K562 (cell line): Measurements from ENCODE around the gene ASPG. TPM values are rescaled to one million over a fixed set of nuclear protein-coding genes. Genes with fewer than 3 reads are reported as not detected.

Experiments used
- ATAC-seq: fragments of 200-7000 bp; cut with Tn5 transposase; 3 replicates; pipeline ENCODE4 v1.9.1; 2020; ENCODE audit warnings: moderate library complexity
- BruUV-seq: library from RNA; stranded (reverse); fragments of 400-500 nt; replicated peaks from 2 replicates; lab custom pipeline; 2021; lab: Mats Ljungman, UMichigan
- CTCF ChIA-PET: fragments of 300-600 bp; formaldehyde crosslinking; extraction: SDS; loops from one replicate; lab custom pipeline; 2021; ENCODE audit warnings: low intra/inter-chr PET ratio; lab: Yijun Ruan, JAX
- POLR2A ChIA-PET: fragments of 300-600, 350-650 bp; sonication (Branson Sonifier 250); formaldehyde crosslinking; extraction: SDS; loops from one replicate; lab custom pipeline; 2021; ENCODE audit warnings: antibody characterized with exemption, inconsistent platforms; lab: Yijun Ruan, JAX
- DNase-seq, 4 experiments: peaks; one replicate each; pipeline versions ENCODE4 v3.0.0 to v3.0.0-alpha.2; 2011 to 2018; ENCODE audit warnings: low spot score in 3 of 4, mixed read lengths in 3 of 4; ENCODE audit errors: extremely low read depth in 1 of 4
- FAIRE-seq: peaks from 2 replicates; lab custom pipeline; 2011; peaks lifted over from hg19 to GRCh38; lab: Jason Lieb, UNC
- H2AFZ ChIP-seq: 2 replicates; pipeline ENCODE4 v1.6.0; 2011; ENCODE audit warnings: low read depth, low read length, control low read depth, inconsistent platforms
- H3K27ac ChIP-seq: fragments of 200-600 bp; 3 replicates; pipeline ENCODE4 v1.8.0; 2011; ENCODE audit warnings: low read depth, mild to moderate bottlenecking, control low read depth, inconsistent platforms, low read length, moderate library complexity, mixed read lengths; ENCODE audit errors: extremely low read depth
- H3K27me3 ChIP-seq, 2 experiments: fragments of 300-600 bp in 1 of 2; 2 replicates in 1 of 2; 3 replicates in 1 of 2; pipeline versions ENCODE4 v1.6.0 to v1.8.0; 2011; ENCODE audit warnings: inconsistent platforms in 2 of 2, low read length in 2 of 2, mild to moderate bottlenecking in 1 of 2, mixed read lengths in 1 of 2, moderate library complexity in 1 of 2; ENCODE audit not compliant: control insufficient read depth in 2 of 2, insufficient read depth in 2 of 2
- H3K36me3 ChIP-seq: fragments of 300-600 bp; 3 replicates; pipeline ENCODE4 v1.8.0; 2011; ENCODE audit warnings: mild to moderate bottlenecking, low read length, inconsistent platforms; ENCODE audit not compliant: control insufficient read depth, insufficient read depth
- H3K4me1 ChIP-seq, 2 experiments: fragments of 200-600 bp in 1 of 2; replicated peaks in 1 of 2; 2 replicates in 1 of 2; 3 replicates in 1 of 2; pipeline versions ENCODE4 v1.5.1 to v1.8.0; 2011; ENCODE audit warnings: inconsistent platforms in 2 of 2, low read length in 2 of 2, mild to moderate bottlenecking in 1 of 2, mixed read lengths in 1 of 2, moderate library complexity in 1 of 2; ENCODE audit not compliant: control insufficient read depth in 2 of 2, insufficient read depth in 2 of 2
- H3K4me2 ChIP-seq: 2 replicates; pipeline ENCODE4 v1.6.1; 2011; ENCODE audit warnings: low read length, control low read depth, inconsistent platforms, mixed read lengths; ENCODE audit not compliant: insufficient read depth
- H3K4me3 ChIP-seq: fragments of 200-600 bp; sonication (generic), shearing (Covaris generic); 2 replicates; pipeline ENCODE4 v1.5.1; 2016; ENCODE audit warnings: control low read depth, inconsistent platforms
- H3K79me2 ChIP-seq: fragments of 200-600 bp; 3 replicates; pipeline ENCODE4 v1.8.0; 2011; ENCODE audit warnings: low read length, inconsistent platforms; ENCODE audit not compliant: control insufficient read depth, insufficient read depth
- H3K9ac ChIP-seq, 2 experiments: 2 replicates each; pipeline versions ENCODE4 v1.6.0 to v1.6.1; 2011; ENCODE audit warnings: low read depth in 2 of 2, low read length in 2 of 2, control low read depth in 1 of 2, inconsistent platforms in 1 of 2, mild to moderate bottlenecking in 1 of 2, mixed read lengths in 1 of 2; ENCODE audit not compliant: insufficient read depth in 1 of 2
- H3K9me1 ChIP-seq: one replicate; pipeline ENCODE4 v1.6.0; 2011; ENCODE audit warnings: inconsistent platforms, mild to moderate bottlenecking, low read length, moderate library complexity; ENCODE audit not compliant: control insufficient read depth, insufficient read depth
- H3K9me3 ChIP-seq: replicated peaks from 2 replicates; pipeline ENCODE4 v1.5.1; 2011; ENCODE audit warnings: low read depth, low read length, inconsistent platforms; ENCODE audit not compliant: control insufficient read depth, insufficient read depth
- H4K20me1 ChIP-seq: replicated peaks from 2 replicates; pipeline ENCODE4 v1.6.1; 2011; ENCODE audit warnings: low read length, inconsistent platforms, mixed read lengths; ENCODE audit not compliant: control insufficient read depth, insufficient read depth
- KDM5B ChIP-seq: fragments of 200-600 bp; sonication (generic); IDR thresholded peaks from 2 replicates; pipeline ENCODE4 v1.6.1; 2012; ENCODE audit warnings: low read depth, mild to moderate bottlenecking, moderate library complexity, low read length, control low read depth, inconsistent platforms; ENCODE audit not compliant: insufficient replicate concordance
- RAD21 ChIP-seq, 2 experiments: fragments of 250-450 bp in 1 of 2; fragments of 450-650 bp in 1 of 2; sonication (Bioruptor Pico) in 1 of 2; formaldehyde crosslinking in 1 of 2; IDR thresholded peaks in 1 of 2; conservative IDR thresholded peaks in 1 of 2; 2 replicates each; pipeline versions ENCODE4 v1.4.0 to v1.8.0; 2020 to 2022; ENCODE audit warnings: mild to moderate bottlenecking in 2 of 2, moderate library complexity in 1 of 2
- SMC3 ChIP-seq: conservative IDR thresholded peaks from 2 replicates; pipeline ENCODE4 v1.6.1; 2011; ENCODE audit warnings: low read depth, low read length, improper control_type of control experiment; ENCODE audit not compliant: insufficient read depth
- U2AF2 ChIP-seq: fragments of 200-400 bp; formaldehyde crosslinking; optimal IDR thresholded peaks from 2 replicates; pipeline ENCODE3; 2017; ENCODE audit warnings: low read depth, mild to moderate bottlenecking, low read length
- WGBS: fragments of 100-300 bp; shearing (Covaris generic); methylation state at CpG from one replicate; pipeline ENCODE4 v1.1.6; 2016; ENCODE audit warnings: low coverage, mixed read lengths; ENCODE audit not compliant: insufficient coverage; ENCODE audit errors: missing lambda C conversion rate; 5-methylcytosine and 5-hydroxymethylcytosine counted together
- in situ Hi-C: fragments of 300-500 bp; cut with MboI; formaldehyde crosslinking; loops from 4 replicates; pipeline ENCODE4 v1.15.0; 2018; ENCODE audit warnings: inconsistent platforms, mixed read lengths
- intact Hi-C: fragments of 100-400 bp; cut with micrococcal nuclease; formaldehyde crosslinking; loops from 2 replicates; pipeline ENCODE4 v1.14.2; 2022
- polyA plus RNA-seq, 8 experiments: library from polyadenylated mRNA; depleted of rRNA in 4 of 8; stranded (reverse) in 5 of 8; unstranded in 3 of 8; fragments of >200 nt; fragmentation: Nextera tagmentation in 2 of 8; fragmentation: Illumina TruSeq in 1 of 8; extraction: Ambion mirVana in 2 of 8; extraction: Trizol in 1 of 8; gene quantifications; 2 replicates each; pipeline versions ENCODE4 v1.2.1 to v1.2.3, GENCODE V29; 2011 to 2014; ENCODE audit warnings: inconsistent platforms in 1 of 8, missing spikeins in 1 of 8
- total RNA-seq, 7 experiments: library from RNA; depleted of rRNA in 6 of 7; stranded (reverse); fragments of >200 nt in 6 of 7; fragmentation: Illumina TruSeq in 2 of 7; extraction: Trizol in 2 of 7; gene quantifications; 2 replicates each; pipeline versions ENCODE4 v1.2.1 to v1.2.3, GENCODE V29; 2011 to 2021; ENCODE audit warnings: low replicate concordance in 1 of 7
- TF ChIP-seq, protein P1 (sequence below), 3 experiments: IDR thresholded peaks in 2 of 3; conservative IDR thresholded peaks in 1 of 3; 2 replicates each; pipeline ENCODE4 v1.5.1; 2011 to 2012; ENCODE audit warnings: low read length in 3 of 3, mild to moderate bottlenecking in 3 of 3, control low read depth in 2 of 3, improper control_type of control experiment in 1 of 3, inconsistent platforms in 1 of 3, low read depth in 1 of 3, mixed read lengths in 1 of 3, moderate library complexity in 1 of 3; ENCODE audit not compliant: insufficient read depth in 2 of 3
- TF ChIP-seq, protein P2 (sequence below), 2 experiments: fragments of 450-650 bp; formaldehyde crosslinking in 1 of 2; IDR thresholded peaks; 2 replicates each; pipeline versions ENCODE4 v1.4.0 to v1.6.1; 2014 to 2020; ENCODE audit warnings: mild to moderate bottlenecking in 2 of 2, borderline replicate concordance in 1 of 2, low read depth in 1 of 2

ASPG gene
- total and polyA plus RNA-seq, 9 of the 15 experiments (the other 6 are each of a cell fraction or from before 2014, with no cell fraction given), result 0.18 TPM; not detected in 8

DNA sequence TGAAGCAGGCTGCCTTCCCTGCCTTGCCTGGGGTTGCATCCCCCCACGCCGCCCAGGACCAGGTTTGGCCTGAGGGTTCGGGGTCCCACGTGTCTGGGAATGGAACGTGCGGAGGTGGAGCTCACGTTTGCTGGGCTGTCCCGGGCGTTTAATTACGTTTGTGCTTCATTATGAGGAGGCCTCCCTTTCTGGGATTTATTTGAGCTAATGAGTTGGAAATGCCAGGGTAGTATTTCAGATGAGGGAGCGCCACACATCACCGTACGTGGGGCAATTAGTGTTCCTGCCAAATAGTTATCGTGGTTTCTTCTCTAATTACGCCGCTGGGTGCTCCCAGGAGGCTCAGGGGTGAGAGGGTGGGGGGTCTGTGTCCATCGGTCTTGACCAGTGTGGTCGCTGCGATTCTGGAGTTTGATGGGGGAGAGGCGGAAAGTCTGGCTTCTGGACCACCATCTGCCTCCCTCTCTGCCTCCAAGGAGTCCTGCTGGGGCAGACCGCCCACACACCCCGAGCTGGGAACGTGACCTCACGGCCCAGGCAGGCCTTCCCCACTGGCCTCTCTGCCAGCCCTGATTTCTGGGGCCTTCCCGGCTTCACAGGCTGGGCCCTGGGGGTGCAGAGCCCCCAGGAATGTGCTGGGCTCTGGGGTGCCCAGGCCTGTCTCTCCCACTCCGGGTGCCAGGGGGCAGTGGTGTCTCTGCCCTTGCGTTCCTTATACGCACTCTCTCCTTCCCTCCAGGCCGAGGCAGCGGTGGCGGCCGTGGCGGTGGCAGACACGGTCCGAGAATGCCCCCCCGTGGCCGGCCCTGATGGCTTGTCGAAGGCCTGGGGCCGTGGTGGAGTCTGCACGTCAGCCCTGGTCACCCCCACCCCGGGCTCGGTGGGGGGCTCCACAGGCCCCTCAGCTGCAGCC lies 71.8 kb downstream of the ASPG start:
- no peak overlapping the region for H3K4me3 ChIP-seq
- TF ChIP-seq, protein P1, sequence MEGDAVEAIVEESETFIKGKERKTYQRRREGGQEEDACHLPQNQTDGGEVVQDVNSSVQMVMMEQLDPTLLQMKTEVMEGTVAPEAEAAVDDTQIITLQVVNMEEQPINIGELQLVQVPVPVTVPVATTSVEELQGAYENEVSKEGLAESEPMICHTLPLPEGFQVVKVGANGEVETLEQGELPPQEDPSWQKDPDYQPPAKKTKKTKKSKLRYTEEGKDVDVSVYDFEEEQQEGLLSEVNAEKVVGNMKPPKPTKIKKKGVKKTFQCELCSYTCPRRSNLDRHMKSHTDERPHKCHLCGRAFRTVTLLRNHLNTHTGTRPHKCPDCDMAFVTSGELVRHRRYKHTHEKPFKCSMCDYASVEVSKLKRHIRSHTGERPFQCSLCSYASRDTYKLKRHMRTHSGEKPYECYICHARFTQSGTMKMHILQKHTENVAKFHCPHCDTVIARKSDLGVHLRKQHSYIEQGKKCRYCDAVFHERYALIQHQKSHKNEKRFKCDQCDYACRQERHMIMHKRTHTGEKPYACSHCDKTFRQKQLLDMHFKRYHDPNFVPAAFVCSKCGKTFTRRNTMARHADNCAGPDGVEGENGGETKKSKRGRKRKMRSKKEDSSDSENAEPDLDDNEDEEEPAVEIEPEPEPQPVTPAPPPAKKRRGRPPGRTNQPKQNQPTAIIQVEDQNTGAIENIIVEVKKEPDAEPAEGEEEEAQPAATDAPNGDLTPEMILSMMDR (IDR thresholded peaks at IDR 0.05 in 2 of 3, conservative IDR thresholded peaks at IDR 0.05 in 1 of 3; ENCODE audit: insufficient read depth in 2 of 3, low read depth in 1 of 3, low read length in 3 of 3), result peak; percentile 36 to 56 (median 40); a peak in 4 of 6 replicates
- TF ChIP-seq U2AF2, result no peak
- no peak for TF ChIP-seq KDM5B
- TF ChIP-seq, protein P2, sequence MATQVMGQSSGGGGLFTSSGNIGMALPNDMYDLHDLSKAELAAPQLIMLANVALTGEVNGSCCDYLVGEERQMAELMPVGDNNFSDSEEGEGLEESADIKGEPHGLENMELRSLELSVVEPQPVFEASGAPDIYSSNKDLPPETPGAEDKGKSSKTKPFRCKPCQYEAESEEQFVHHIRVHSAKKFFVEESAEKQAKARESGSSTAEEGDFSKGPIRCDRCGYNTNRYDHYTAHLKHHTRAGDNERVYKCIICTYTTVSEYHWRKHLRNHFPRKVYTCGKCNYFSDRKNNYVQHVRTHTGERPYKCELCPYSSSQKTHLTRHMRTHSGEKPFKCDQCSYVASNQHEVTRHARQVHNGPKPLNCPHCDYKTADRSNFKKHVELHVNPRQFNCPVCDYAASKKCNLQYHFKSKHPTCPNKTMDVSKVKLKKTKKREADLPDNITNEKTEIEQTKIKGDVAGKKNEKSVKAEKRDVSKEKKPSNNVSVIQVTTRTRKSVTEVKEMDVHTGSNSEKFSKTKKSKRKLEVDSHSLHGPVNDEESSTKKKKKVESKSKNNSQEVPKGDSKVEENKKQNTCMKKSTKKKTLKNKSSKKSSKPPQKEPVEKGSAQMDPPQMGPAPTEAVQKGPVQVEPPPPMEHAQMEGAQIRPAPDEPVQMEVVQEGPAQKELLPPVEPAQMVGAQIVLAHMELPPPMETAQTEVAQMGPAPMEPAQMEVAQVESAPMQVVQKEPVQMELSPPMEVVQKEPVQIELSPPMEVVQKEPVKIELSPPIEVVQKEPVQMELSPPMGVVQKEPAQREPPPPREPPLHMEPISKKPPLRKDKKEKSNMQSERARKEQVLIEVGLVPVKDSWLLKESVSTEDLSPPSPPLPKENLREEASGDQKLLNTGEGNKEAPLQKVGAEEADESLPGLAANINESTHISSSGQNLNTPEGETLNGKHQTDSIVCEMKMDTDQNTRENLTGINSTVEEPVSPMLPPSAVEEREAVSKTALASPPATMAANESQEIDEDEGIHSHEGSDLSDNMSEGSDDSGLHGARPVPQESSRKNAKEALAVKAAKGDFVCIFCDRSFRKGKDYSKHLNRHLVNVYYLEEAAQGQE (IDR thresholded peaks at IDR 0.05; ENCODE audit: borderline replicate concordance), result peak; percentile 7; the same call in 1 of the 2 replicates
- TF ChIP-seq, protein P2 (CRISPR knock-in tag; IDR thresholded peaks at IDR 0.05; ENCODE audit: low read depth), result no peak
- 0 out of 2 replicates have a peak, but pooled peaks have one; percentile 7 for TF ChIP-seq SMC3
- peak in 1 of 2 experiments; percentile 50; a peak in 2 of 4 replicates for TF ChIP-seq RAD21 (CRISPR knock-in tag; conservative IDR thresholded peaks at IDR 0.05 in 1 of 2, IDR thresholded peaks at IDR 0.05 in 1 of 2)
- TF ChIP-seq, all 486 proteins: peak for 4
- FAIRE-seq, result no peak
- peaks cover 2 to 48% of the 10 kb centered on the region in 2 experiments; a peak in 3 of 5 replicates for H3K4me1 ChIP-seq
- peak; percentile 20 to 46 (median 28) for DNase-seq
- ChIA-PET CTCF (no interaction called here), POLR2A (interaction anchor here (1.4 kb wide), 1 partner anchor 12 kb away, joined by 5 read pairs; no protein-coding TSS in a partner anchor)
- no peaks in the 10 kb centered on the region for H3K9me3 ChIP-seq
- intact Hi-C loops (no loop called here), in situ Hi-C loops (no loop called here)
- no peak overlapping the region for H3K27ac ChIP-seq
- H2AFZ ChIP-seq, result no peak overlapping the region
- ATAC-seq, result peak; percentile 60
- peaks cover 10% of the 10 kb centered on the region for H4K20me1 ChIP-seq
- no peaks in the 10 kb centered on the region for H3K79me2 ChIP-seq
- H3K36me3 ChIP-seq, result no peaks in the 10 kb centered on the region
- H3K4me2 ChIP-seq, result no peak overlapping the region
- WGBS, result 21% methylated on average over 26 of the region's 42 CpGs
- no peak overlapping the region for H3K9ac ChIP-seq
- no TSS peak for BruUV-seq
- peaks cover 0 to 2% of the 10 kb centered on the region in 2 experiments; a peak in 1 of 5 replicates for H3K27me3 ChIP-seq
- no peaks in the 10 kb centered on the region for H3K9me1 ChIP-seq
